GM12878 (cell line): ENCODE measurements around the gene LRRTM3. TPM values are rescaled to one million over a fixed set of nuclear protein-coding genes. Genes with fewer than 3 reads are reported as not detected.

Source experiments
- ATAC-seq: fragments of 200-7000 bp; cut with Tn5 transposase; 3 replicates; pipeline ENCODE4 v1.9.1; 2020; ENCODE audit warnings: mild to moderate bottlenecking, moderate library complexity
- BruUV-seq: library from RNA; stranded (reverse); fragments of 400-500 nt; replicated peaks from 2 replicates; lab custom pipeline; 2021; lab: Mats Ljungman, UMichigan
- CTCF ChIA-PET: fragments of 300-600 bp; sonication (Branson Sonifier 250); formaldehyde crosslinking; extraction: SDS; loops from one replicate; lab custom pipeline; 2021; ENCODE audit warnings: inconsistent platforms; lab: Yijun Ruan, JAX
- POLR2A ChIA-PET: fragments of 350-600 bp; formaldehyde crosslinking; extraction: SDS; loops from one replicate; lab custom pipeline; 2021; ENCODE audit warnings: inconsistent platforms; lab: Charles Lee
- RAD21 ChIA-PET: fragments of 300-600 bp; sonication (Branson Sonifier 250); formaldehyde crosslinking; loops from one replicate; lab custom pipeline; 2023; ENCODE audit warnings: antibody characterized with exemption; ENCODE audit not compliant: unreplicated experiment; lab: Charles Lee
- SMC1A ChIA-PET: fragments of 300-600 bp; sonication (Branson Sonifier 250); formaldehyde crosslinking; loops from one replicate; lab custom pipeline; 2023; ENCODE audit not compliant: unreplicated experiment, uncharacterized antibody; lab: Charles Lee
- DNase-seq: peaks from one replicate; pipeline ENCODE4 v3.0.0-alpha.2; 2011; ENCODE audit warnings: low read depth, low spot score
- FAIRE-seq: peaks from 3 replicates; lab custom pipeline; 2011; peaks lifted over from hg19 to GRCh38; lab: Jason Lieb, UNC
- H2AFZ ChIP-seq: 2 replicates; pipeline ENCODE4 v1.6.0; 2011; ENCODE audit warnings: low read depth, low read length, control low read depth; ENCODE audit not compliant: control insufficient read depth
- H3K27ac ChIP-seq: 2 replicates; pipeline ENCODE4 v1.5.1; 2011; ENCODE audit warnings: control low read depth; ENCODE audit not compliant: control insufficient read depth, insufficient read depth
- H3K27me3 ChIP-seq, 2 experiments: replicated peaks in 1 of 2; 2 replicates each; pipeline versions ENCODE4 v1.6.0 to v1.6.1; 2011; ENCODE audit warnings: low read length in 1 of 2; ENCODE audit not compliant: control insufficient read depth in 2 of 2, insufficient read depth in 2 of 2
- H3K36me3 ChIP-seq, 2 experiments: 2 replicates each; pipeline ENCODE4 v1.5.1; 2011; ENCODE audit warnings: low read length in 1 of 2; ENCODE audit not compliant: control insufficient read depth in 2 of 2, insufficient read depth in 2 of 2
- H3K4me1 ChIP-seq: 2 replicates; pipeline ENCODE4 v1.6.1; 2011; ENCODE audit warnings: mild to moderate bottlenecking, low read length, moderate library complexity, mixed read lengths; ENCODE audit not compliant: control insufficient read depth, insufficient read depth
- H3K4me2 ChIP-seq: 2 replicates; pipeline ENCODE4 v1.6.0; 2011; ENCODE audit warnings: control low read depth; ENCODE audit not compliant: control insufficient read depth, insufficient read depth
- H3K4me3 ChIP-seq: fragments of 200-600 bp; sonication (generic); 2 replicates; pipeline ENCODE4 v1.5.1; 2016
- H3K79me2 ChIP-seq: 2 replicates; pipeline ENCODE4 v1.6.0; 2011; ENCODE audit warnings: low read length; ENCODE audit not compliant: control insufficient read depth, insufficient read depth
- H3K9ac ChIP-seq: 2 replicates; pipeline ENCODE4 v1.8.0; 2011; ENCODE audit warnings: low read length, control low read depth, mixed read lengths; ENCODE audit not compliant: control insufficient read depth, insufficient read depth
- H3K9me3 ChIP-seq: replicated peaks from 3 replicates; pipeline ENCODE4 v1.5.1; 2011; ENCODE audit warnings: mild to moderate bottlenecking, low read length; ENCODE audit not compliant: control insufficient read depth, insufficient read depth
- H4K20me1 ChIP-seq: 2 replicates; pipeline ENCODE4 v1.6.0; 2011; ENCODE audit not compliant: control insufficient read depth, insufficient read depth
- BACH1 ChIP-seq: fragments of 450-650 bp; IDR thresholded peaks from 2 replicates; pipeline ENCODE4 v1.6.1; 2017; ENCODE audit warnings: mild to moderate bottlenecking, borderline replicate concordance
- BCL11A ChIP-seq: IDR thresholded peaks from 2 replicates; pipeline ENCODE4 v1.6.1; 2011; ENCODE audit warnings: low read depth, low read length
- BMI1 ChIP-seq: fragments of 450-650 bp; IDR thresholded peaks from 2 replicates; pipeline ENCODE4 v1.6.1; 2016; ENCODE audit warnings: mild to moderate bottlenecking, moderate library complexity, borderline replicate concordance
- E2F4 ChIP-seq: IDR thresholded peaks from 2 replicates; pipeline ENCODE4 v1.6.1; 2012; ENCODE audit warnings: low read depth, low read length, improper control_type of control experiment
- E4F1 ChIP-seq: fragments of 450-650 bp; IDR thresholded peaks from 2 replicates; pipeline ENCODE4 v1.6.1; 2018; ENCODE audit warnings: borderline replicate concordance, mild to moderate bottlenecking; ENCODE audit not compliant: partially characterized antibody
- EP300 ChIP-seq, 2 experiments: fragments of 150-350 bp in 1 of 2; IDR thresholded peaks; 2 replicates each; pipeline ENCODE4 v1.6.1; 2011 to 2012; ENCODE audit warnings: low read depth in 2 of 2, low read length in 2 of 2, borderline replicate concordance in 1 of 2, improper control_type of control experiment in 1 of 2, inconsistent platforms in 1 of 2; ENCODE audit not compliant: control insufficient read depth in 1 of 2
- FOXK2 ChIP-seq: fragments of 450-650 bp; IDR thresholded peaks from 2 replicates; pipeline ENCODE4 v1.6.1; 2017; ENCODE audit warnings: mild to moderate bottlenecking, moderate library complexity
- GABPA ChIP-seq: IDR thresholded peaks from 2 replicates; pipeline ENCODE4 v1.6.1; 2014; ENCODE audit warnings: antibody characterized with exemption, low read depth, mild to moderate bottlenecking, inconsistent platforms
- GATAD2B ChIP-seq: fragments of 450-650 bp; conservative IDR thresholded peaks from 2 replicates; pipeline ENCODE4 v1.6.1; 2017; ENCODE audit warnings: low read depth, mild to moderate bottlenecking, moderate library complexity
- HDAC6 ChIP-seq: fragments of 200-600 bp; sonication (generic); IDR thresholded peaks from one replicate; pipeline ENCODE4 v1.8.0; 2017; ENCODE audit warnings: antibody characterized with exemption; ENCODE audit not compliant: unreplicated experiment
- IKZF1 ChIP-seq: fragments of 450-650 bp; conservative IDR thresholded peaks from 2 replicates; pipeline ENCODE4 v1.6.1; 2017; ENCODE audit warnings: antibody characterized with exemption, mild to moderate bottlenecking
- JUNB ChIP-seq: IDR thresholded peaks from 2 replicates; pipeline ENCODE4 v1.6.1; 2016; ENCODE audit warnings: antibody characterized with exemption, mild to moderate bottlenecking
- MEF2B ChIP-seq: fragments of 450-650 bp; IDR thresholded peaks from 2 replicates; pipeline ENCODE4 v1.6.1; 2018; ENCODE audit warnings: mild to moderate bottlenecking, moderate library complexity; ENCODE audit not compliant: partially characterized antibody, poor library complexity, severe bottlenecking
- NR2C1 ChIP-seq: fragments of 450-650 bp; IDR thresholded peaks from 2 replicates; pipeline ENCODE4 v1.6.1; 2017; ENCODE audit warnings: antibody characterized with exemption, mild to moderate bottlenecking, moderate library complexity
- SP1 ChIP-seq: IDR thresholded peaks from one replicate; pipeline ENCODE4 v1.6.1; 2011; ENCODE audit warnings: low read depth, low read length
- ZBED1 ChIP-seq: IDR thresholded peaks from 2 replicates; pipeline ENCODE4 v1.6.1; 2016; ENCODE audit warnings: borderline replicate concordance
- ZBTB33 ChIP-seq: fragments of 450-650 bp; IDR thresholded peaks from 2 replicates; pipeline ENCODE4 v1.6.1; 2017; ENCODE audit warnings: mild to moderate bottlenecking
- ZNF207 ChIP-seq: fragments of 450-650 bp; IDR thresholded peaks from 2 replicates; pipeline ENCODE4 v1.6.1; 2014; ENCODE audit warnings: antibody characterized with exemption, mild to moderate bottlenecking, borderline replicate concordance
- ZNF217 ChIP-seq: fragments of 450-650 bp; IDR thresholded peaks from 2 replicates; pipeline ENCODE4 v1.6.1; 2017; ENCODE audit warnings: antibody characterized with exemption, mild to moderate bottlenecking
- ZNF384 ChIP-seq: IDR thresholded peaks from 2 replicates; pipeline ENCODE4 v1.6.1; 2012; ENCODE audit warnings: low read depth, mild to moderate bottlenecking, low read length, improper control_type of control experiment, borderline replicate concordance
- WGBS: methylation state at CpG from one replicate; pipeline ENCODE4 v1.1.6; 2016; ENCODE audit warnings: low lambda C conversion rate; ENCODE audit not compliant: insufficient replicate concordance, insufficient coverage; ENCODE audit errors: missing lambda C conversion rate; 5-methylcytosine and 5-hydroxymethylcytosine counted together
- in situ Hi-C: fragments of 300-500 bp; cut with MboI; formaldehyde crosslinking; loops from 9 replicates; pipeline ENCODE4 v1.14.3; 2018; ENCODE audit warnings: mixed read lengths
- intact Hi-C: fragments of 100-400 bp; cut with micrococcal nuclease; formaldehyde crosslinking; loops from one replicate; pipeline ENCODE4 v1.14.2; 2022; ENCODE audit not compliant: unreplicated experiment
- polyA plus RNA-seq, 11 experiments: library from polyadenylated mRNA; depleted of rRNA in 4 of 11; unstranded in 6 of 11; stranded (reverse) in 5 of 11; fragments of >200 nt; fragmentation: Nextera tagmentation in 4 of 11; fragmentation: Illumina TruSeq in 1 of 11; extraction: Ambion mirVana in 4 of 11; extraction: Trizol in 1 of 11; gene quantifications; 1 replicate in 1 of 11; 2 replicates in 10 of 11; pipeline versions ENCODE4 v1.2.1 to v1.2.3, GENCODE V29; 2011 to 2016; ENCODE audit warnings: inconsistent platforms in 2 of 11, missing spikeins in 2 of 11, low read depth in 1 of 11
- total RNA-seq, 4 experiments: library from RNA; depleted of rRNA in 3 of 4; stranded (reverse); fragments of >200 nt in 3 of 4; fragmentation: Illumina TruSeq in 1 of 4; extraction: Trizol in 1 of 4; gene quantifications; 2 replicates each; pipeline versions ENCODE4 v1.2.1 to v1.2.3, GENCODE V29; 2013 to 2021

LRRTM3 gene
- total and polyA plus RNA-seq, 10 of the 15 experiments (the other 5 are each of a cell fraction or from before 2014, with no cell fraction given) = not detected

GRCh38 chr10:66924674-66925345 lies 1.0 kb upstream of the LRRTM3 start:
- Histone ChIP-seq H3K27ac (no peak overlapping the region), H4K20me1 (no peaks in the 10 kb centered on the region), H3K9ac (no peak overlapping the region), H3K4me2 (no peak overlapping the region), H3K36me3 (no peaks in the 10 kb centered on the region), H2AFZ (no peak overlapping the region), H3K4me3 (no peak overlapping the region), H3K4me1 (no peaks in the 10 kb centered on the region), H3K27me3 (peaks cover 0 to 8% of the 10 kb centered on the region in 2 experiments; a peak in 2 of 4 replicates), H3K9me3 (no peaks in the 10 kb centered on the region), H3K79me2 (no peaks in the 10 kb centered on the region)
- intact Hi-C loops = loop anchor here (5.0 kb wide), 2 partner anchors 597 to 878 kb away; no protein-coding TSS in a partner anchor
- FAIRE-seq (no peak), ATAC-seq (no peak), DNase-seq (no peak)
- WGBS = 31% methylated on average over 10 of the region's 10 CpGs
- TF ChIP-seq HDAC6 (no peak), GATAD2B (no peak), BMI1 (no peak), BACH1 (no peak), JUNB (no peak), GABPA (no peak), MEF2B (no peak), NR2C1 (no peak), ZBTB33 (no peak), IKZF1 (no peak), E4F1 (no peak), SP1 (no peak), ZNF217 (no peak), ZNF384 (no peak), FOXK2 (no peak), ZNF207 (no peak), EP300 (IDR thresholded peaks at IDR 0.05; ENCODE audit: borderline replicate concordance in 1 of 2, control insufficient read depth in 1 of 2, low read depth in 2 of 2, low read length in 2 of 2) (no peak), E2F4 (no peak), ZBED1 (no peak), BCL11A (no peak)
- RAD21 ChIA-PET = interaction anchor here (1.3 kb wide), 2 partner anchors 581 to 597 kb away, joined by 4 to 7 read pairs; no protein-coding TSS in a partner anchor
- CTCF ChIA-PET = interaction anchor here (1.0 to 10.5 kb wide), 5 partner anchors 9 to 773 kb away, joined by 3 to 80 read pairs (median 3); no protein-coding TSS in a partner anchor
- in situ Hi-C loops = no loop called here
- SMC1A ChIA-PET = interaction anchor here (0.6 to 2.1 kb wide), 5 partner anchors 65 to 665 kb away, joined by 3 to 8 read pairs (median 3); no protein-coding TSS in a partner anchor
- no TSS peak for BruUV-seq
- POLR2A ChIA-PET = no interaction called here
